Smooth muscle cell of bladder (primary cell): ENCODE results near the gene IRX6. TPM values are rescaled to one million over a fixed set of nuclear protein-coding genes. Genes with fewer than 3 reads are reported as not detected.

Source experiments
- total RNA-seq: library from RNA; depleted of rRNA; stranded (reverse); fragments of >200 nt; gene quantifications from 2 replicates; pipeline ENCODE4 v1.2.3, GENCODE V29; 2014

The IRX6 gene
- not detected in 2 replicates for total RNA-seq

DNA sequence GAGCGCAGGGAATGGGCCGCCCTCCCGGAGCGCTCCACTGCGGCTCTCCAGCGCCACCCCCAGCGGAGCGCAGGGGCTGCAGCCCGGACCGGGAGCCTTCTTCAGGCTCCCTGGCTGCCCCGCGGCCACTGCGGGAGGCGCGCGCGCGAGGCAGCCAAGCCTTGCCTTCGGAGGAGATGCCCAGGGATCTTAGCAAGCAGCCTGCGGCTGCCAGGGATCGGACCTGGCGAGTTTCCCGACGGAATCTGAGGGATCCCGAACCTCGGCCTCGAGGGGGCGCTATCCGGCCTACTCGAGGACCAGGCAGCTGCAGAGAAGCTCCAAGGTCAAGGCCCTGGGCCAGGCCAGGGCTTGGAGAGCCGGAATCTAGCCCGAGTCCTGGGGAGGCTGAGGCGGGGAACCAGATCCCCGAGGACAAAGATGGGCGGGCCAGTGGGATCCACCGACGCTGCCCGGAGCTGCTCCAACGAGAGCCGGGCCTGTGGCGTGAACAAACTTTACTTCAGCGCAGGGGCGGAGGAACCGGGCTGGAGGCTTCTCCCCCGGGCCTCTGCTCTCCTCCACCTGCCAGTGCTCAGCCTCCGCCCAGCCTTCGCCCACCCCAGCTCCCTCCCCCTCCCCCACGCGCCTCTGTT is at the start of gene IRX6:
IRX6 (plus strand) TSS at position 567 of the 635 bp plus-strand sequence. CDS start 889 bp downstream, outside the sequence.

Other genes starting within 250 kb of the IRX6 start
- 881 and 1,311 TPM in 2 replicates for gene MMP2, start 155.0 kb downstream of the IRX6 start, total RNA-seq
- 12.7 and 18.0 TPM in 2 replicates for gene LPCAT2, start 184.9 kb downstream of the IRX6 start, total RNA-seq
- gene CAPNS2, start 242.5 kb downstream of the IRX6 start, total RNA-seq, result 0.57 and 0.92 TPM in 2 replicates